Activated CD8-positive, alpha-beta memory T cell treated with anti-CD3 and anti-CD28 coated beads, Interleukin-2, amount 50 U/mL, for 24 hours (primary cell): Measurements from ENCODE around the gene DTNB.
"Not testable (repeated sequence)": the region's sequence is repeated elsewhere in the genome, so short reads cannot be mapped to it uniquely, and the experiment has no call there.

Source experiments
- DNase-seq: peaks from one replicate; pipeline ENCODE4 v3.0.0-alpha.2; 2020; ENCODE audit errors: extremely low read depth

Gene DTNB

DNA sequence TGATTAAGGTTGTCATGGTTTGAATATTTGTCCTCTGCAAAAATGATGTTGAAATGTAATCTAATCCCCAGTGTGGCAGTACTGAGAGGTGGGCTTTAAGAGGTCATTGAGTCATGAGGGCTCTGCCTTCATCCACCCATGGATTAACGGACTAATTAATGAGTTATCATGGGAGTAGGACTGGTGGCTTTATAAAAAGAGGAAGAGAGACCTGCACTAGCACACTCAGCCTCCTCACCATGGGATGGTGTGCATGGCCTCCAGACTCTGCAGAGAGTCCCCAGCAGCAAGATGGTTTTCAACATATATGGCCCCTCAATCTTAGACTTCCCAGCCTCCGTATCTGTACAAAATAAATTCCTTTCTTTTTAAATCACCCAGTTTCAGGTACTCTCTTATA, 41.0 kb downstream of the DTNB start:
- DNase-seq, result no peak

- no peak for DNase-seq
Measured at GRCh38 chr2:25624635-25625034, 48.7 kb downstream of the DTNB start.

DNA sequence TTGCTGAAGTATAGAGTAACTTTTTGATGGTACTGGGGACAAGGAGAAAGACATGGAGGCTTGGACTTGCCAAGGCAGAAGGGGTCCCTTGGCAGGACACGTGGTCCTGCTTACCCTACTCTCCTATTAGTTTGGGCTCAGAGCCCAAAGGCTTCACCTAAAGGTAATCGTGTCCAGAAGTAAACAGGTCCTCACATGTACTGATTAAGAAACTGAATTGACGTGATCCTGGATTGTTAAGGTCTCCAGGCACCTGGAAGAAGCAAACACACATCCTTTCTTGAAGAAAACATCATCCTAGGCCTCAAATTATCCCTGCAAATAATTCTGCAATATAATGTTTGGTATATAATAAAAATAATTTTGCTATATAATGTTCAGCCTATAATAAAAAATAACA, 50.0 kb downstream of the DTNB start:
- no peak for DNase-seq

DNA sequence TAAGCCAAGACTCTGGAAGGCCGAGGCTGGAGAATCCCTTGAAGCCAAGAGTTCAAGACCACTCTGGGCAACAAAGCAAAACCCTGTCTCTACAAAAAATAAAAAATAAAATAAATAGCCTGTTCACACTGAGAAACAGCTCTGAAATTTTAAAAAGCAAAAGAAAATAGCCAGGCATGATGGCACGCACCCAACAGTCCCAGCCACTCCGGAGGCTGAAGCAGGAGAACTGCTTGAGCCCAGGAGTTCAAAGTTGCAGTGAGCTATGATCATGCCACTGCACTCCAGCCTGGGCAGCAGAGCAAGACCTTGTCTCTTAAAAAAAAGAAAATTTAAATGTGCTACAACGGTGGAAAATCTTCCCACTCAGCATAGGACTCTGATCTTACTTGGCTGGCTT, 52.7 kb downstream of the DTNB start:
- no peak for DNase-seq

GRCh38 chr2:25620077-25620476, 53.3 kb downstream of the DTNB start:
- no peak for DNase-seq

DNA sequence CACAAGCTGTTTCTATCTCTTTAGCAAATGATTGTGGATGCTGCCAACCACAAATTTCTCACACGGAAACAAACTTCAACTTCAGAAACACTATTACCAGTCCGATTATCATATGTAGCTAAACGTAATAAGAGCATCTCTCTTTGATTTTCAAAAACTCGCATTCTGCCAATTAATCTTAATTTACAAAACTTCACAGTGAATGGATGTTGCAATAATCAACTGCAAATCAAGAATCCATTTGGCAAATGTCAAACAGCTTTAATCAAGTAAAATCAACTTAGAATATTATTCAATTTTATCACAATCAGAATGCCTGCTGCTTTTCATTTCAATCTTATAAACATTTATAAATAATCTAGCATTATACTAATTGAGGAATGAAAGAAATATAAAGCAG, 54.2 kb downstream of the DTNB start:
- DNase-seq, result no peak

DNA sequence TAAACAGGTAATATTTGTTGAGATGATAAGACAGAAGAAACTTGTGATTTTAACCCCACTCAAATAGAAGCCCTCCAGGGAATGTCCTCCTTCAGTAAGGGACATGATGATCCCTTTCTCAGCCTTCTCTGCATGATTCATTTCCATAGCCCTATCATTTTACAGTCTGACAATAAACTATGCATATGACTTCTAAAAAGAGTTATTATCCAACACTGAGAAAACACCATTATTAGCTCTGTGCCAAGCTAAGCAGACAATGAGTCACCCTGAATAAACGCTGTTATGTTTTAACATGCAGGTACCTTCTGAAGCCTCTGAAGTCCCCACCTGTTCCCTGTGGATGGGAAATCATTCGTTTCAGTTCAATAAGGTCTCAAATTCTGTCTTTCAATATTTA, 54.7 kb downstream of the DTNB start:
- DNase-seq, result no peak

GRCh38 chr2:25617948-25618646, 55.3 kb downstream of the DTNB start:
- DNase-seq, result no peak

- DNase-seq, result no peak
Measured at GRCh38 chr2:25615920-25616319, 57.5 kb downstream of the DTNB start.

- DNase-seq, result no peak
Measured at GRCh38 chr2:25615386-25615785, 58.0 kb downstream of the DTNB start.

GRCh38 chr2:25614711-25615110, 58.7 kb downstream of the DTNB start:
- DNase-seq, result no peak

GRCh38 chr2:25608718-25609117, 64.7 kb downstream of the DTNB start:
- DNase-seq, result no peak

DNA sequence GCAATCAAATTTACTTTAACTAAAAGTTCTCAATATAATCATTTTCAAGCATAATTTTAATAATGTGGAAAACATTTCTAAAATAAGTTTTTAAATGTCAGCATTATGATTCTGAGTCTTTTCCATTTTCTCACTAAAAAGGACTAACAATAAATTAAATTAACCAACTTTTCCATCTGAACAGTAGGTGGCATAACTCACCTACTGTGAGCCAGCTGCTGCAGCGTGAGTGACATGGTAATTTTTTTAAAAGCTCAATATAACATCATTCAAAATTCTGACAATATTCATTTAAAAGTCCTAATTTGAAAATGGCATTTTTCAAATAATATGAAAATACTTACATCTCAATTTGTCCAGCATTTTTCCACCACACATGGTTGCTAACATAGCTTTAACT, 66.5 kb downstream of the DTNB start:
- no peak for DNase-seq

DNA sequence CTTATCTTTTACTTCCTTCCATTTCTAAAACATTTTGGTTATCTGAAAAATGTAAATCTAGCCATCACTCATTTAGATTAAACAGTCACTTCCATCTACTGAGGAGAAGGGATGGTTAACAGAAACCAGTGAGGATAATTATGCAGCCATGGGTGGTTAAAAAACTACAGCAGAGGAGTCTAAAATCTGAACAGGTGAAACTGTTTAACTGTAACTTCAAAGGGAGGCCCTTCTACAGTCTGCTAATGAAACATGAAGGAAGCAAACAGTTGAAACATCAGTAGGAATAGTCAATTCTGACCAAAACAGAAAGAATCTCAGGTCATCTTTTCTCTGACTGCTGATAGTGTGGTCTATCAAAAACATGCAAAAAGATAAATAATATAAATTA, 71.0 kb downstream of the DTNB start:
- no peak for DNase-seq

DNA sequence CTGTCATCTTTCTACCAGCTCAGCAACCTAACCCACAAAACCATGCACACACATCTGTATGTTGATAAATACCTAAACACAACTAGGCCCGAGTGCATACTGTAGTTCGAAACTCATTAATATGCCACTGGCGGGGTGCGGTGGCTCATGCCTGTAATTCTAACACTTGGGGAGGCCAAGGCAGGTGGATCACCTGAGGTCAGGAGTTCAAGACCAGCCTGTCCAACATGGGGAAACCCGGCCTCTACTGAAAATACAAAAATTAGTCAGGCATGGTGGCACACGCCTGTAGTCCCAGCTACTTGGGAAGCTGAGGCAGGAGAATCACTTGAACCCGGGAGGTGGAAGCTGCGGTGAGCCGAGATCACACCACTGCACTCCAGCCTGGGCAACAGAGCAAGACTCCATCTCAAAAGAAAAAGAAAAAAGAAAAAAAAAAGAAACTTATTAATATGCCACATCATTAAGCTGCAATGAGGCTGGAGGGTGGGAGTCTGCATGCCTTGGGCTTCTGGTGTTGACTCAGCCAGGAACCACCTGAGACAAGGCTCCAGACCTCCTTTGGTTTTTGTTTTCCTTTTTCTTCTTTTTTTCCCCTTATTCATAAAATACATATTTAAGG, 71.6 kb downstream of the DTNB start:
- DNase-seq, result not testable (repeated sequence)

DNA sequence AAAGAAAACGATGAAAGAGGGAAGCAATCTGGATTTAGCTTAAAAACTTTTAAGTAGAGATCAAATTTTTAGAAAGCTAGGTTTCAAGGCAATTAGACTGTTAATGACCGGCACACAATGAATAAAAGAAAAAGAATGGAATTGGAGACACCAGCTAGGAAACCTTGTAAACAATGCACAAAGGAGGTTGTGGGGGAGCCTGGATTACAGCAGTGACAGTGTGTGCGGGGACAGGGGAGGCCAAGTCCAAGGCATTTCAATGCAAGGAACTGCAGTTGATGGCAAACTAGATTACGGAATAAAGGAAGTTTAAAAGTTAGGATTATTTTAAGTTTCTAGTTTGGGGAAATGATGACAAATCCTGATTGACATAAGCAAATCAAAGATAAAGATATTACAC, 74.5 kb downstream of the DTNB start:
- no peak for DNase-seq

DNA sequence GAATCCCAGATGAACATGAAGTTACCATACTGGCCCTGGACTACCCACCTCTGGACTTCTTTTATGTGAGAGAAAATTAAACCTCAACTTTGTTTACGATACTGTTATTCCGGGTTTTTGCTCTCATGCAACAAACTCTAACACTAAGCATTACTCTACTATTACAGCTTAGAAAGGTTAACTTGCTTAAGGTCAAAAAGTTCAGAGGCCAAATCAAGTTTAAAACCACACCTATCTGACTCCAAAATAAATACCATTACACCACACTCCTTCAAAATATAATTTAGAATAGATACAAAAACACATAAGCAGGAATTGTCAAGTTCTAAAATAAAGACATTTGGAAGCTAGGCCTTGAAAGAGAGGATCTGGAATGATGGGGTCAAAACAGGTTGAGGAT, 75.0 kb downstream of the DTNB start:
- DNase-seq, result no peak

DNA sequence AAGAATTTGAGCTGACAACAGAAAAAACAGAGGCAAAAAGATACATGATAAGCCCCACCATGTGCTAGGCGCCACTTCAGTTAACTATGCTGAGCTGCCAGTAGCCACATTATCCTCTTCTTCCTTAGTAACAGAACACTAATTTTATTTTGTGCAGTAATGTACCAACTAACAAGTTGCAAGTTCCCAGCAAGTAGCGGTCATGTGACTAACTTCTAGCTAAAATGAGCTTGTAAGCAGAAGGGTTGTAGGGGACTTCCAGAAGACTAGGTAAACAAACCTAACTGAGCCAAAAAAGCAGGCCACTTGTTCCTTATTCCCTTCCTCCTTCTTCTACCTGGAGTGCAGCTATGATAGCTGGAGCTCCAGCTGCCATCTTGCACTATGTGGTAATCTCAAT, 75.5 kb downstream of the DTNB start:
- DNase-seq, result no peak

DNA sequence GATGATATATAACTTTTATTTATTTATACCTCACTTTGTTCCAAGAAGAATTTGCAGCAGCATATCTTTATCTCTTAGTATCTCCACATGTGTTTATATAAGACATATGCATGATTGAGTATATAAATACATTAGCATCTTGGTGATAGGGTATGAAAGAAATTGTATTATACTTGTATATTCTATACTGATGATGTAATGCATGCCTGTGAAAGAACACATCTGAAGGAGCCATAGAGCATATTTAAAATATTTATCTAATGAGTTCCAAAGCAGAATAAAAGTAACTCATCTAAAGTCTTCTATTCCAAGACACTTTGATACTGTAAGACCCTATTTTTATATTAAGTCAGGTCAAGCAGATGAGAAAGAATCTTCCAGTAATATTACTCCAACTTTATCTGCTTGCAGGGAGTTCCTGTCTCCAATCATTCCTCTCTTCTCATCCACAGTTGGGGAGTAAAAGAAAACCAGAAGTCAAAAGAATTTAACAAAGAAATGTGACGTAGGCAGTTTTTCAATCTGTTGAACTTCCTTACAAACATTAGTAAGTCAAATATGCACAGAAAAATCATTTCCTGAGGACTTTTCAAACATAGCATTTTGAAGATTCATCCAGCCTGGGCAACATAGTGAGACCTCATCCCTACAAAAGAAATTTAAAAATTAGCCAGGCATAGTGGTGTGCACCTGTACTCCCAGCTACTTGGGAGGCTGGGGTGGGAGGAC, 76.7 kb downstream of the DTNB start:
- no peak for DNase-seq

DNA sequence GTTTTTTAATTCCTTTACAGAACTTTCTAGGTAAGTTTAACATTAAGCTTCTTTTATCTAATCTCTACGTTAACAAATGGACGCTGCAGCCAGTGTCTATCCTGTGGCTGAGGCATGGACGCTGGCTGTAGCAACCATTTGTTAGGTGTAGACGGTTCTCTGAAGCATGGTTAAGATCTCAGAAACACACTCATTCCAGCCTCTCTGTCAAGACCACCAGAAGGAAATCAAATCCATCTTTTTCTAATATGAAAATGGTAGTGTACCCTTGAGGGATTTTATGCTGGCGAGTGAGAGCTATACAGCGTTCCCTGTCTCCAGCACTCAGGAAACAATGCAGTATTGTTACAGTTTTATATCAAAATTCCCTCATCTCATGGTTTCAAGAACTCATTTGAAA, 78.0 kb downstream of the DTNB start:
- DNase-seq, result no peak

GRCh38 chr2:25594991-25595390, 78.4 kb downstream of the DTNB start:
- DNase-seq, result no peak

GRCh38 chr2:25592766-25593292, 80.5 kb downstream of the DTNB start:
- no peak for DNase-seq

- no peak for DNase-seq
Measured at GRCh38 chr2:25590921-25591505, 82.4 kb downstream of the DTNB start.
